Loucy (cell line): ENCODE results near the gene WEE1.

Experiments used
- H2AFZ ChIP-seq: fragments of 200-600 bp; sonication (generic); 2 replicates; pipeline ENCODE4 v1.6.0; 2016; ENCODE audit warnings: antibody characterized with exemption, mild to moderate bottlenecking, low read length, moderate library complexity
- H3F3A ChIP-seq: fragments of 200-600 bp; 2 replicates; pipeline ENCODE4 v1.6.0; 2016; ENCODE audit warnings: antibody characterized with exemption, low read depth, mild to moderate bottlenecking
- H3K27me3 ChIP-seq: fragments of 200-600 bp; sonication (generic); 2 replicates; pipeline ENCODE4 v1.6.1; 2014; ENCODE audit warnings: low read length, mild to moderate bottlenecking; ENCODE audit not compliant: insufficient read depth, poor library complexity, severe bottlenecking
- H3K36me3 ChIP-seq: fragments of 200-600 bp; sonication (generic); 2 replicates; pipeline ENCODE4 v1.6.1; 2016; ENCODE audit warnings: low read length; ENCODE audit not compliant: insufficient read depth
- H3K4me1 ChIP-seq: fragments of 200-600 bp; sonication (generic); 2 replicates; pipeline ENCODE4 v1.5.1; 2014; ENCODE audit warnings: low read length, mild to moderate bottlenecking; ENCODE audit not compliant: insufficient read depth, poor library complexity, severe bottlenecking
- H3K4me2 ChIP-seq: fragments of 200-600 bp; sonication (generic); 2 replicates; pipeline ENCODE4 v1.6.0; 2014; ENCODE audit warnings: antibody characterized with exemption, low read length, low read depth, mild to moderate bottlenecking; ENCODE audit not compliant: poor library complexity, severe bottlenecking
- H3K4me3 ChIP-seq: fragments of 200-600 bp; sonication (generic); 2 replicates; pipeline ENCODE4 v1.5.1; 2014; ENCODE audit warnings: low read length, mild to moderate bottlenecking, mixed read lengths; ENCODE audit not compliant: poor library complexity, severe bottlenecking
- H3K79me2 ChIP-seq: fragments of 200-600 bp; sonication (generic); 2 replicates; pipeline ENCODE4 v1.6.1; 2014; ENCODE audit warnings: low read length; ENCODE audit not compliant: insufficient read depth
- H3K9ac ChIP-seq: fragments of 200-600 bp; sonication (generic); 2 replicates; pipeline ENCODE4 v1.6.0; 2014; ENCODE audit warnings: mild to moderate bottlenecking, low read depth, low read length, moderate library complexity; ENCODE audit not compliant: poor library complexity, severe bottlenecking
- H3K9me2 ChIP-seq: fragments of 200-600 bp; sonication (generic); replicated peaks from 2 replicates; pipeline ENCODE4 v1.6.1; 2016; ENCODE audit warnings: low read depth, low read length, mixed read lengths
- H3K9me3 ChIP-seq: fragments of 200-600 bp; sonication (generic); 2 replicates; pipeline ENCODE4 v1.6.1; 2014; ENCODE audit warnings: mild to moderate bottlenecking, antibody characterized with exemption, low read length, low read depth; ENCODE audit not compliant: insufficient read depth
- H4K20me1 ChIP-seq: fragments of 200-600 bp; sonication (generic); 2 replicates; pipeline ENCODE4 v1.6.0; 2014; ENCODE audit warnings: antibody characterized with exemption, low read length, mild to moderate bottlenecking; ENCODE audit not compliant: insufficient read depth, poor library complexity, severe bottlenecking
- EZH2phosphoT487 ChIP-seq: fragments of 200-600 bp; IDR thresholded peaks from 2 replicates; pipeline ENCODE4 v1.6.1; 2018; ENCODE audit warnings: antibody characterized with exemption, mild to moderate bottlenecking, moderate library complexity, borderline replicate concordance
- TF ChIP-seq, protein P1 (sequence below): fragments of 200-600 bp; sonication (generic); conservative IDR thresholded peaks from 2 replicates; pipeline ENCODE4 v1.5.1; 2014; ENCODE audit warnings: mild to moderate bottlenecking, antibody characterized with exemption, low read length

The WEE1 gene

DNA sequence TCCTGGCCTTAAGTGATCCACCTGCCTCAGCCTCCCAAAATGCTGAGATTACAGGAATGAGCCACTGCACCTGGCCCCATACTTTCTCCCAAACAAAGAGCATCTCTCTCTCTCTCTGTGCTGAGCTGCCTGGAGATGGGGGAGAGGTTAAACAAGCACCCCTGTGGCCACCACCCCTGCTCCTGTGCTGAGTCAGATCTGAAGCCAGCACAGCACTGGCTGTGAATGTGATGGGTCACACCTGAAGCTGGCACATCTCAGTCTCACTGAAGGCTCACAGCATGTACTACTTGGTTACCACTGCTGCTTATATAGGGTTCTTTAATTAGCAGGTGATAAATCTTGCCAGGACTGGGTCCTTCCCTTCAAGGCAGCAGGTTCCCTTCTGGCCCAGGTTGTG, 10.8 kb upstream of the WEE1 start:
- H4K20me1 ChIP-seq = no peaks in the 10 kb centered on the region
- no peaks in the 10 kb centered on the region for H3K9me3 ChIP-seq
- no peaks in the 10 kb centered on the region for H3K4me1 ChIP-seq
- no peak overlapping the region for H2AFZ ChIP-seq
- TF ChIP-seq, protein P1, sequence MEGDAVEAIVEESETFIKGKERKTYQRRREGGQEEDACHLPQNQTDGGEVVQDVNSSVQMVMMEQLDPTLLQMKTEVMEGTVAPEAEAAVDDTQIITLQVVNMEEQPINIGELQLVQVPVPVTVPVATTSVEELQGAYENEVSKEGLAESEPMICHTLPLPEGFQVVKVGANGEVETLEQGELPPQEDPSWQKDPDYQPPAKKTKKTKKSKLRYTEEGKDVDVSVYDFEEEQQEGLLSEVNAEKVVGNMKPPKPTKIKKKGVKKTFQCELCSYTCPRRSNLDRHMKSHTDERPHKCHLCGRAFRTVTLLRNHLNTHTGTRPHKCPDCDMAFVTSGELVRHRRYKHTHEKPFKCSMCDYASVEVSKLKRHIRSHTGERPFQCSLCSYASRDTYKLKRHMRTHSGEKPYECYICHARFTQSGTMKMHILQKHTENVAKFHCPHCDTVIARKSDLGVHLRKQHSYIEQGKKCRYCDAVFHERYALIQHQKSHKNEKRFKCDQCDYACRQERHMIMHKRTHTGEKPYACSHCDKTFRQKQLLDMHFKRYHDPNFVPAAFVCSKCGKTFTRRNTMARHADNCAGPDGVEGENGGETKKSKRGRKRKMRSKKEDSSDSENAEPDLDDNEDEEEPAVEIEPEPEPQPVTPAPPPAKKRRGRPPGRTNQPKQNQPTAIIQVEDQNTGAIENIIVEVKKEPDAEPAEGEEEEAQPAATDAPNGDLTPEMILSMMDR = no peak
- no peak for TF ChIP-seq EZH2phosphoT487
- no peaks in the 10 kb centered on the region for H3K9me2 ChIP-seq
- no peaks in the 10 kb centered on the region for H3K27me3 ChIP-seq
- H3K36me3 ChIP-seq = no peaks in the 10 kb centered on the region
- H3K4me3 ChIP-seq = no peak overlapping the region
- H3K79me2 ChIP-seq = no peaks in the 10 kb centered on the region
- no peak overlapping the region for H3K4me2 ChIP-seq
- H3K9ac ChIP-seq = no peak overlapping the region
- H3F3A ChIP-seq = no peaks in the 10 kb centered on the region

GRCh38 chr11:9563196-9563730, 10.2 kb upstream of the WEE1 start:
- H3K9me2 ChIP-seq = no peaks in the 10 kb centered on the region
- H3F3A ChIP-seq = no peaks in the 10 kb centered on the region
- no peaks in the 10 kb centered on the region for H3K4me1 ChIP-seq
- H4K20me1 ChIP-seq = no peaks in the 10 kb centered on the region
- H3K36me3 ChIP-seq = no peaks in the 10 kb centered on the region
- no peaks in the 10 kb centered on the region for H3K27me3 ChIP-seq
- no peak overlapping the region for H3K9ac ChIP-seq
- H3K9me3 ChIP-seq = no peaks in the 10 kb centered on the region
- no peak overlapping the region for H3K4me3 ChIP-seq
- TF ChIP-seq, protein P1 = no peak
- no peak for TF ChIP-seq EZH2phosphoT487
- no peak overlapping the region for H3K4me2 ChIP-seq
- no peaks in the 10 kb centered on the region for H3K79me2 ChIP-seq
- no peak overlapping the region for H2AFZ ChIP-seq

- Histone ChIP-seq H3K9me2 (no peaks in the 10 kb centered on the region), H3K27me3 (no peaks in the 10 kb centered on the region), H3K4me3 (no peak overlapping the region), H3K4me2 (no peak overlapping the region), H3F3A (no peaks in the 10 kb centered on the region), H3K9me3 (no peaks in the 10 kb centered on the region), H4K20me1 (no peaks in the 10 kb centered on the region), H2AFZ (no peak overlapping the region), H3K79me2 (no peaks in the 10 kb centered on the region), H3K4me1 (no peaks in the 10 kb centered on the region), H3K9ac (no peak overlapping the region), H3K36me3 (no peaks in the 10 kb centered on the region)
- TF ChIP-seq, protein P1 = no peak
- TF ChIP-seq EZH2phosphoT487 = no peak
Observed at GRCh38 chr11:9565822-9566560, 7.5 kb upstream of the WEE1 start.
